GM21723 (cell line): ENCODE measurements around the gene MMP28.

ENCODE experiments used
- ATAC-seq: cut with Tn5 transposase; IDR thresholded peaks from one replicate; pipeline ENCODE4 v1.9.1; 2021; ENCODE audit warnings: mild to moderate bottlenecking, moderate library complexity; ENCODE audit not compliant: unreplicated experiment

MMP28 gene

DNA sequence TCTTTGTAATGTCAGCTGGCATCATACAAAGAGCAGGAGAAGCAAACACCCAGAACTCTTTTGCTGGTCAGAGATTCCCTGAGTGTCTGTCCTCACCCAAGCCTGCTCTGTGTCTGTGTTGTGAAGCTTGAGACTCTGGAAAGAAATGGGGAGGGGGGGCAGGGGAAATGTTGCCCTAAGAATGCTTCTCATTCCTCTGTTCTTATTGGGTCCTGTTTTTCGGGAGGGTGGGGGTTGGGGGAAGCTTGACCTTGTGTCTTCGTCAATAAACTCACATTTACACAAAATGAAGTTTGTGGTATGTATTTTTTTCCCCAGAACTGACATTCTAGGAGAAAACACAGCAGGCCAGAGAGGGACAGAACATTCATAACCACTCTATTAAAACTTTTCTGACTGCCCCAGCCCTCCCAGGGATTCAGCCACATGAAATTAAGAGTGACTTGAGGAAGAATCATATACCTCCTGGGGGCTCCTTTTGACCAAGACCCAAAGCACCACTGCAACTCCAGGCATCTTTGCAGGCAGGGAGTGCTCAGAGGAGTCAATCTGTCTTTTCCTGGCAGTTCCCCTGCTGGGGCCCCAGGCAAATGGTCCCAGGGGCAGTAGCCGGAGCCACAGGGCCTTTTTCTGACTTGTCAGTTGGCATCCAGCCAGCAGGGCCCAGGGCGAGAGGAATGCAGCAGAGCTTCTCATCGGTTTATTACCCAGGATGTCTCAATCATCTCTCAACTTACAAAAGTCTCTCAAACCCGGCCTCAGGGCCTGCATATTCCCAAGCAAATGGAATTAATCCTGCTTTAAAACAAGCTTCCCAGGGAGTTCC, 69.1 kb downstream of the MMP28 start:
- no peak for ATAC-seq

- no peak for ATAC-seq
Observed at GRCh38 chr17:35725802-35726126, 69.7 kb downstream of the MMP28 start.

DNA sequence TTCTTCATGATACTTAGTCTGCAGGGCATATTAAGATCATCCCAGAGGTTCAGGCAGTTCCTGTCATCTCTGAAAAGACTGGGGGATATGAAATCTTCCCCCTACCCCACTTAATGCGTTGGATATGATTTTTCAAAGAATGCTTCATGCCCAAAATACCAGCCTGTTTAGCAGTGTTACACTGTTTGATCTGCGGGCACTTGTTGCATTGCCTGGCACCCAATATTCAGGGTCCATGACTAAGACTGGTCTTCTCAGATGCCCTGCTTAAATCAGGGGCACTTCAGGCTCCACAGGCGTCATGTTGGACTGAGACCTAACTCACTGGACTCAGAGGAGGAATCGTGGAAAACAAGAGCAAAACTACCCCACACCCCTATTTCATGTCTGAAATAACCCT, 70.4 kb downstream of the MMP28 start:
- ATAC-seq = no peak

DNA sequence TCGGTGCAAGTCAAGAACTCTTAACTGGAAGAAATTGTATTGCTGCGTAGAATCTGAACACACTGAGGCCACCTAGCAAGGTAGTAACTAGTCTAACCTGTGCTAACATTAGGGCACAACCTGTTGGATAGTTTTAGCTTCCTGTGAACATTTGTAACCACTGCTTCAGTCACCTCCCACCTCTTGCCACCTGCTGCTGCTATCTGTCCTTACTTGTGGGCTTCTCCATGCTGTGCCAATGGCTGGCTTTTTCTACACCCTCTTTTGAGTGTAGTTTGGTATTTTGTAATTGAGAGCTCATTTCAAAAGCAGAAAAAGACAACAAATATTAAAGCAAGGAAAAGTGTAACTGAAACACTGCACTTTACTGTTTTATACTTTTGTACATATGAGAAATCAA, 71.7 kb downstream of the MMP28 start:
- no peak for ATAC-seq

DNA sequence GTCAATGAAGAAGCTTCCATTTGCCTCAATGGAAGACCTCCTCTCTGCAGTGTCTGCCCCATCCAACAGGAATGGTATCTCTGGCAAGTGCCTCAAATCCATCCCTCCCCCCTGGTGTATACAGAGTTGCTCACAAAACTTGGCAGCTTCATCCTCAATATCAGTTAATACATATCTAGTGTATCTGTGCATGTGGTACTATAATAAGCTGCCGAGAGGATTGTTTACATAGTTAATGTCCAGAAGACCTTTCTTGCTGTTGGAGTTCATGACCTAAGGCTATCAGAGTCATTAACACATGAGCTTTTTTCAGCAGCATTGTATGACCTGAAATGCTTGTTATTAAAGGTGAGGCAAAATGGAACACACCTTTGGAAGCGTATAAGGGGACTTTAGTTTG, 78.0 kb downstream of the MMP28 start:
- ATAC-seq = no peak

GRCh38 chr17:35716897-35717465, 78.5 kb downstream of the MMP28 start:
- no peak for ATAC-seq

DNA sequence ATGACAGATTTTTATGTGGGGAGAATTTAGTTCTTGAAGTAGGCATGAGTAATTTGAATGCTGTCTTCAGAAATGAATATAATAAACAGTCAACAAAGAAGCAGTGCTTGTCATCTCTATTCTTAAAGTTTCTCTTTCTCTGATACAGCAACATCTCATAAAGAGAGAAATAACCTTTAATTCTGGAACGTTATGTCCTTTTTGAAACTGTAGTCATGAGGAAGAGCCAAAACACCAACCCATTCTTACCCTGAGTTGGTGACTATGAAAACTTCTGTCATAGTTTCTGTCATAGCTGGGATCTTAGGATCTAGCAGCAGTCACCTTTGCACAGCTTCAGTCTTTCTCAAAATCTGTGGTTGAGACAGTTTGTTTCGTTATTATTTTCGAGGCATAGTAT, 79.3 kb downstream of the MMP28 start:
- no peak for ATAC-seq
